C4-2B (cell line): Measurements from ENCODE around the gene COTL1.

Experiments used
- CTCF ChIP-seq: fragments of 450-650 bp; conservative IDR thresholded peaks from 2 replicates; pipeline ENCODE4 v1.5.1; 2017; ENCODE audit warnings: mild to moderate bottlenecking
- ZFX ChIP-seq: fragments of 450-650 bp; IDR thresholded peaks from 2 replicates; pipeline ENCODE4 v1.6.1; 2017

- TF ChIP-seq CTCF: no peak
- TF ChIP-seq ZFX: no peak
These were observed 19.5 kb downstream of the COTL1 start for GRCh38 chr16:84598360-84598759.
